Activated CD4-positive, alpha-beta T cell treated with anti-CD3 and anti-CD28 coated beads, Interleukin-2, amount 10 ng/mL, durations not matched to agents 24 days and 14 days (primary cell): ENCODE data around the gene STMN1. TPM values are rescaled to one million over a fixed set of nuclear protein-coding genes. Genes with fewer than 3 reads are reported as not detected.
A peak's percentile ranks its signal among the peaks of the same experiment; 100 is the strongest.

Source experiments
- DNase-seq: peaks from one replicate; pipeline ENCODE4 v3.0.0; 2022
- H3K27ac Mint-ChIP-seq: one replicate; pipeline ENCODE4 v1.8.0; 2022; ENCODE audit warnings: mild to moderate bottlenecking, mixed read lengths
- H3K27me3 Mint-ChIP-seq: one replicate; pipeline ENCODE4 v1.8.0; 2022; ENCODE audit warnings: mixed read lengths
- H3K36me3 Mint-ChIP-seq: one replicate; pipeline ENCODE4 v1.8.0; 2022; ENCODE audit warnings: low read depth, mild to moderate bottlenecking, mixed read lengths
- H3K4me1 Mint-ChIP-seq: one replicate; pipeline ENCODE4 v1.8.0; 2021; ENCODE audit warnings: mixed read lengths
- H3K4me3 Mint-ChIP-seq: one replicate; pipeline ENCODE4 v1.8.0; 2022; ENCODE audit warnings: mild to moderate bottlenecking, moderate library complexity, mixed read lengths
- H3K9me3 Mint-ChIP-seq: one replicate; pipeline ENCODE4 v1.8.0; 2021; ENCODE audit warnings: mixed read lengths
- intact Hi-C: fragments of 100-400 bp; cut with micrococcal nuclease; formaldehyde crosslinking; loops from one replicate; pipeline ENCODE4 v1.15.1; 2023
- total RNA-seq: library from RNA; stranded (reverse); gene quantifications from 2 replicates; pipeline ENCODE4 v1.2.3, GENCODE V29; 2022

STMN1 gene
- total RNA-seq, 1 donor from 2014 or later = 247 TPM

GRCh38 chr1:25895365-25895990, 10.7 kb downstream of the STMN1 start:
- DNase-seq = peak; percentile 97
- intact Hi-C loops = loop anchor here (1.0 kb wide), 3 partner anchors 10 to 103 kb away; partner anchors contain the start of gene PAFAH2
- peak overlapping the region; percentile 64 for H3K27ac Mint-ChIP-seq
- peaks cover 15% of the 10 kb centered on the region for H3K36me3 Mint-ChIP-seq
- H3K9me3 Mint-ChIP-seq = no peaks in the 10 kb centered on the region
- H3K27me3 Mint-ChIP-seq = no peaks in the 10 kb centered on the region
- no peak overlapping the region for H3K4me3 Mint-ChIP-seq
- H3K4me1 Mint-ChIP-seq = peaks cover 24% of the 10 kb centered on the region

- H3K4me3 Mint-ChIP-seq = no peak overlapping the region
These were observed 13.1 kb downstream of the STMN1 start for GRCh38 chr1:25893116-25893515.

GRCh38 chr1:25891606-25892005, 14.6 kb downstream of the STMN1 start:
- Mint-ChIP-seq H3K27ac (no peak overlapping the region), H3K36me3 (peaks cover 17% of the 10 kb centered on the region), H3K4me1 (peaks cover 12% of the 10 kb centered on the region), H3K27me3 (no peaks in the 10 kb centered on the region), H3K9me3 (no peaks in the 10 kb centered on the region), H3K4me3 (no peak overlapping the region)
- intact Hi-C loops = no loop called here
- no peak for DNase-seq

More at GRCh38 chr1:25893116-25893515, 13.1 kb downstream of the STMN1 start:
- intact Hi-C loops = no loop called here
- H3K9me3 Mint-ChIP-seq = no peaks in the 10 kb centered on the region
- H3K27me3 Mint-ChIP-seq = no peaks in the 10 kb centered on the region
- peaks cover 12% of the 10 kb centered on the region for H3K4me1 Mint-ChIP-seq
- H3K36me3 Mint-ChIP-seq = peaks cover 15% of the 10 kb centered on the region
- H3K27ac Mint-ChIP-seq = no peak overlapping the region
- DNase-seq = no peak

- intact Hi-C loops = no loop called here
- no peak overlapping the region for H3K27ac Mint-ChIP-seq
- peaks cover 9% of the 10 kb centered on the region for H3K4me1 Mint-ChIP-seq
- peaks cover 16% of the 10 kb centered on the region for H3K36me3 Mint-ChIP-seq
- no peak for DNase-seq
- H3K4me3 Mint-ChIP-seq = no peak overlapping the region
- H3K9me3 Mint-ChIP-seq = no peaks in the 10 kb centered on the region
- H3K27me3 Mint-ChIP-seq = no peaks in the 10 kb centered on the region
These were observed 15.8 kb downstream of the STMN1 start for GRCh38 chr1:25890239-25891034.

GRCh38 chr1:25889470-25889869, 16.7 kb downstream of the STMN1 start:
- H3K4me1 Mint-ChIP-seq = peaks cover 4% of the 10 kb centered on the region
- DNase-seq = no peak
- H3K27ac Mint-ChIP-seq = no peak overlapping the region
- intact Hi-C loops = no loop called here
- H3K27me3 Mint-ChIP-seq = no peaks in the 10 kb centered on the region
- no peak overlapping the region for H3K4me3 Mint-ChIP-seq
- H3K36me3 Mint-ChIP-seq = peaks cover 14% of the 10 kb centered on the region
- no peaks in the 10 kb centered on the region for H3K9me3 Mint-ChIP-seq

GRCh38 chr1:25888426-25888987, 17.7 kb downstream of the STMN1 start:
- H3K9me3 Mint-ChIP-seq = no peaks in the 10 kb centered on the region

GRCh38 chr1:25885602-25886001, 20.6 kb downstream of the STMN1 start:
- Mint-ChIP-seq H3K27me3 (no peaks in the 10 kb centered on the region), H3K36me3 (peaks cover 12% of the 10 kb centered on the region), H3K9me3 (no peaks in the 10 kb centered on the region), H3K4me3 (no peak overlapping the region), H3K27ac (no peak overlapping the region), H3K4me1 (no peaks in the 10 kb centered on the region)
- intact Hi-C loops = no loop called here
- no peak for DNase-seq

More at GRCh38 chr1:25888426-25888987, 17.7 kb downstream of the STMN1 start:
- intact Hi-C loops = no loop called here
- Mint-ChIP-seq H3K27me3 (no peaks in the 10 kb centered on the region), H3K4me3 (no peak overlapping the region), H3K36me3 (peaks cover 12% of the 10 kb centered on the region), H3K4me1 (peaks cover 4% of the 10 kb centered on the region), H3K27ac (no peak overlapping the region)
- DNase-seq = no peak

- Mint-ChIP-seq H3K27me3 (peaks cover 12% of the 10 kb centered on the region), H3K27ac (no peak overlapping the region), H3K9me3 (no peaks in the 10 kb centered on the region), H3K36me3 (no peaks in the 10 kb centered on the region), H3K4me1 (peaks cover 2% of the 10 kb centered on the region), H3K4me3 (no peak overlapping the region)
- DNase-seq = no peak
- intact Hi-C loops = no loop called here
These were observed 25.0 kb downstream of the STMN1 start for GRCh38 chr1:25881266-25881665.

GRCh38 chr1:25880518-25880917, 25.7 kb downstream of the STMN1 start:
- Mint-ChIP-seq H3K27me3 (peaks cover 16% of the 10 kb centered on the region), H3K4me3 (no peak overlapping the region), H3K27ac (no peak overlapping the region), H3K9me3 (no peaks in the 10 kb centered on the region), H3K4me1 (peaks cover 2% of the 10 kb centered on the region), H3K36me3 (no peaks in the 10 kb centered on the region)
- intact Hi-C loops = no loop called here
- no peak for DNase-seq

GRCh38 chr1:25879675-25880074, 26.5 kb downstream of the STMN1 start:
- no peaks in the 10 kb centered on the region for H3K9me3 Mint-ChIP-seq
- no peak for DNase-seq
- intact Hi-C loops = no loop called here
- H3K27me3 Mint-ChIP-seq = peaks cover 20% of the 10 kb centered on the region
- peaks cover 5% of the 10 kb centered on the region for H3K4me1 Mint-ChIP-seq
- no peak overlapping the region for H3K4me3 Mint-ChIP-seq
- H3K36me3 Mint-ChIP-seq = no peaks in the 10 kb centered on the region
- no peak overlapping the region for H3K27ac Mint-ChIP-seq

- DNase-seq = no peak
- no peak overlapping the region for H3K27ac Mint-ChIP-seq
- H3K4me1 Mint-ChIP-seq = peaks cover 5% of the 10 kb centered on the region
- no peaks in the 10 kb centered on the region for H3K36me3 Mint-ChIP-seq
- H3K4me3 Mint-ChIP-seq = no peak overlapping the region
- H3K27me3 Mint-ChIP-seq = peaks cover 20% of the 10 kb centered on the region
- intact Hi-C loops = no loop called here
- no peaks in the 10 kb centered on the region for H3K9me3 Mint-ChIP-seq
These were observed 27.5 kb downstream of the STMN1 start for GRCh38 chr1:25878690-25879089.

GRCh38 chr1:25877155-25877554, 29.1 kb downstream of the STMN1 start:
- H3K27me3 Mint-ChIP-seq = peaks cover 20% of the 10 kb centered on the region
- H3K36me3 Mint-ChIP-seq = peaks cover 2% of the 10 kb centered on the region
- H3K27ac Mint-ChIP-seq = no peak overlapping the region
- intact Hi-C loops = no loop called here
- H3K9me3 Mint-ChIP-seq = no peaks in the 10 kb centered on the region
- no peak overlapping the region for H3K4me3 Mint-ChIP-seq
- no peak for DNase-seq
- H3K4me1 Mint-ChIP-seq = peaks cover 5% of the 10 kb centered on the region

- H3K4me3 Mint-ChIP-seq = no peak overlapping the region
- DNase-seq = no peak
- intact Hi-C loops = no loop called here
- peaks cover 2% of the 10 kb centered on the region for H3K36me3 Mint-ChIP-seq
- H3K27me3 Mint-ChIP-seq = peaks cover 20% of the 10 kb centered on the region
- H3K9me3 Mint-ChIP-seq = no peaks in the 10 kb centered on the region
- H3K4me1 Mint-ChIP-seq = peaks cover 5% of the 10 kb centered on the region
- H3K27ac Mint-ChIP-seq = no peak overlapping the region
These were observed 29.5 kb downstream of the STMN1 start for GRCh38 chr1:25876693-25877077.
